Thyroid gland (tissue), 4 donors: Measurements from ENCODE around the gene TOP2B. TPM values are rescaled to one million over a fixed set of nuclear protein-coding genes. Genes with fewer than 3 reads are reported as not detected.

ENCODE experiments used
- DNase-seq, 2 donors: peaks; one replicate each; pipeline ENCODE4 v3.0.0-alpha.2; 2019
- H3K27ac ChIP-seq, 3 donors: fragments of 200-600 bp; sonication (generic); 1 replicate in 2 of 3; 2 replicates in 1 of 3; pipeline ENCODE4 v1.5.1; 2016 to 2019; ENCODE audit warnings: mild to moderate bottlenecking in 1 of 3, moderate library complexity in 1 of 3
- H3K27me3 ChIP-seq: fragments of 200-600 bp; sonication (generic); one replicate; pipeline ENCODE4 v1.5.1; 2019
- H3K36me3 ChIP-seq, 2 donors: fragments of 200-600 bp; sonication (generic); one replicate each; pipeline ENCODE4 v1.5.1; 2016 to 2019
- H3K4me1 ChIP-seq, 2 donors: fragments of 200-600 bp; sonication (generic); one replicate each; pipeline ENCODE4 v1.5.1; 2017 to 2019
- H3K4me3 ChIP-seq, 3 donors: fragments of 200-600 bp; sonication (generic); replicated peaks in 1 of 3; 1 replicate in 2 of 3; 2 replicates in 1 of 3; pipeline ENCODE4 v1.5.1; 2016; ENCODE audit warnings: mild to moderate bottlenecking in 1 of 3
- H3K9me3 ChIP-seq: fragments of 200-600 bp; sonication (generic); one replicate; pipeline ENCODE4 v1.5.1; 2017
- POLR2A ChIP-seq, 2 donors: fragments of 450-650 bp; IDR thresholded peaks; one replicate each; pipeline ENCODE4 v1.6.1; 2017; ENCODE audit warnings: antibody characterized with exemption in 2 of 2, mild to moderate bottlenecking in 2 of 2, moderate library complexity in 1 of 2
- WGBS, 2 donors: methylation state at CpG; one replicate each; pipeline ENCODE4 v1.1.5; 2017; 5-methylcytosine and 5-hydroxymethylcytosine counted together
- intact Hi-C: fragments of 100-400 bp; cut with DNase I; formaldehyde crosslinking; loops from one replicate; pipeline ENCODE4 v1.15.1; 2023
- total RNA-seq, 4 donors: library from RNA; depleted of rRNA; stranded (reverse); fragments of >200 nt; gene quantifications; one replicate each; pipeline ENCODE4 v1.2.3, GENCODE V29; 2016
- TF ChIP-seq, protein P1 (sequence below), 6 experiments: fragments of 200-600 bp in 3 of 6; fragments of 450-650 bp in 3 of 6; sonication (generic) in 3 of 6; IDR thresholded peaks; one replicate each; pipeline ENCODE4 v1.5.1; 2016 to 2019; ENCODE audit warnings: antibody characterized with exemption in 6 of 6, mild to moderate bottlenecking in 2 of 6, inconsistent platforms in 1 of 6, moderate library complexity in 1 of 6

The TOP2B gene
- total RNA-seq, 4 donors from 2014 or later: 109 to 180 (median 131) TPM

- TF ChIP-seq POLR2A (IDR thresholded peaks at IDR 0.05): no peak
- TF ChIP-seq, protein P1, sequence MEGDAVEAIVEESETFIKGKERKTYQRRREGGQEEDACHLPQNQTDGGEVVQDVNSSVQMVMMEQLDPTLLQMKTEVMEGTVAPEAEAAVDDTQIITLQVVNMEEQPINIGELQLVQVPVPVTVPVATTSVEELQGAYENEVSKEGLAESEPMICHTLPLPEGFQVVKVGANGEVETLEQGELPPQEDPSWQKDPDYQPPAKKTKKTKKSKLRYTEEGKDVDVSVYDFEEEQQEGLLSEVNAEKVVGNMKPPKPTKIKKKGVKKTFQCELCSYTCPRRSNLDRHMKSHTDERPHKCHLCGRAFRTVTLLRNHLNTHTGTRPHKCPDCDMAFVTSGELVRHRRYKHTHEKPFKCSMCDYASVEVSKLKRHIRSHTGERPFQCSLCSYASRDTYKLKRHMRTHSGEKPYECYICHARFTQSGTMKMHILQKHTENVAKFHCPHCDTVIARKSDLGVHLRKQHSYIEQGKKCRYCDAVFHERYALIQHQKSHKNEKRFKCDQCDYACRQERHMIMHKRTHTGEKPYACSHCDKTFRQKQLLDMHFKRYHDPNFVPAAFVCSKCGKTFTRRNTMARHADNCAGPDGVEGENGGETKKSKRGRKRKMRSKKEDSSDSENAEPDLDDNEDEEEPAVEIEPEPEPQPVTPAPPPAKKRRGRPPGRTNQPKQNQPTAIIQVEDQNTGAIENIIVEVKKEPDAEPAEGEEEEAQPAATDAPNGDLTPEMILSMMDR (IDR thresholded peaks at IDR 0.05): no peak
- no peak overlapping the region for H3K4me3 ChIP-seq
- H3K9me3 ChIP-seq: no peaks in the 10 kb centered on the region
- H3K27me3 ChIP-seq: no peaks in the 10 kb centered on the region
- H3K36me3 ChIP-seq: peaks cover 0 to 5% of the 10 kb centered on the region in 2 donors
- 98% methylated on average over 10 of the region's 10 CpGs for WGBS, 2 donors
- intact Hi-C loops: no loop called here
- DNase-seq: no peak
- H3K4me1 ChIP-seq: peaks cover 7 to 10% of the 10 kb centered on the region in 2 donors
- no peak overlapping the region for H3K27ac ChIP-seq
These were observed 86.6 kb downstream of the TOP2B start for GRCh38 chr3:25578059-25578458.

DNA sequence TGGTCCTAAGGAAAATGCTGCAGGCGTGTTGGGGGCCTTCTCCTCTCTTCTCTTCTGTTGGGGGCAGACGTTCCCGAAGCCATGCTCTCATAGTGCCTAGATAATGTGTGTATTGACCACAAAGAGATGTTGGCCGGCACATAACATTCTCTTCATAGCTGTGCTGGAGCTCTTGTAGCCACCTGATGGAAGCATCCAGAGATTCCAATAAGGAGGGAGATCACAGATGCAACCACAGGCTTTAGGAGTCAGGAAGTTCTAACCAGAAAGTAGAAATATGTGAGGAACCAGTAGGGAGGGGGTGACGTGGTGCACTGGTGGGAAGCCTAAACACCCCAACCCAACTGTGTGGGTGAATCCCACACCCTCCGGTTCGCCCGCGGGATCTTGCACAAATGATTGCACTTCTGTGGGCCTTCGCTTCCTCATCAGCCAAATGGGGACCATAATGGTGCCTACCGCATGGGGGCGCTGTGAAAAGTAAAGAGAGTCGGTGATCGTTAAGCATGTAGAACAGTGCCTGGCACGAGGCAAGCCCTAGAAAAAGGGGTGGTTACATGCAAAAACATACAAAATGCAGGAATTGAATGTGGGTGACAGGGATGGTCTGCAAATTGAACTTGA is 87.8 kb downstream of the TOP2B start:
- Histone ChIP-seq H3K4me1 (peaks cover 8 to 14% of the 10 kb centered on the region in 2 donors), H3K36me3 (peaks cover 0 to 5% of the 10 kb centered on the region in 2 donors), H3K9me3 (no peaks in the 10 kb centered on the region), H3K27me3 (no peaks in the 10 kb centered on the region), H3K4me3 (no peak overlapping the region), H3K27ac (no peak overlapping the region)
- intact Hi-C loops: no loop called here
- no peak for DNase-seq
- TF ChIP-seq, protein P1 (IDR thresholded peaks at IDR 0.05): no peak
- no peak for TF ChIP-seq POLR2A (IDR thresholded peaks at IDR 0.05)
- WGBS, 2 donors: 78 to 98% methylated on average over 15 of the region's 15 CpGs

- WGBS, 2 donors: 88% methylated on average over 4 of the region's 4 CpGs
- H3K27ac ChIP-seq: no peak overlapping the region
- peaks cover 8 to 14% of the 10 kb centered on the region in 2 donors for H3K4me1 ChIP-seq
- no peaks in the 10 kb centered on the region for H3K9me3 ChIP-seq
- no peak for DNase-seq
- peaks cover 0 to 5% of the 10 kb centered on the region in 2 donors for H3K36me3 ChIP-seq
- no peaks in the 10 kb centered on the region for H3K27me3 ChIP-seq
- TF ChIP-seq POLR2A (IDR thresholded peaks at IDR 0.05): no peak
- TF ChIP-seq, protein P1 (IDR thresholded peaks at IDR 0.05): no peak
- intact Hi-C loops: no loop called here
- no peak overlapping the region for H3K4me3 ChIP-seq
These were observed 88.6 kb downstream of the TOP2B start for GRCh38 chr3:25576146-25576545.

GRCh38 chr3:25575001-25575400 is 89.7 kb downstream of the TOP2B start:
- no peak for DNase-seq
- intact Hi-C loops: no loop called here
- peaks cover 0 to 3% of the 10 kb centered on the region in 2 donors for H3K36me3 ChIP-seq
- H3K27me3 ChIP-seq: no peaks in the 10 kb centered on the region
- TF ChIP-seq, protein P1 (IDR thresholded peaks at IDR 0.05): no peak
- TF ChIP-seq POLR2A (IDR thresholded peaks at IDR 0.05): no peak
- H3K4me3 ChIP-seq: no peak overlapping the region
- H3K27ac ChIP-seq: no peak overlapping the region
- 95 to 97% methylated on average over 10 to 12 of the region's 12 CpGs for WGBS, 2 donors
- peaks cover 8 to 14% of the 10 kb centered on the region in 2 donors for H3K4me1 ChIP-seq
- no peaks in the 10 kb centered on the region for H3K9me3 ChIP-seq

GRCh38 chr3:25574172-25574765 is 90.4 kb downstream of the TOP2B start:
- H3K27me3 ChIP-seq: no peaks in the 10 kb centered on the region
- WGBS, 2 donors: 97 to 99% methylated on average over 16 of the region's 16 CpGs
- DNase-seq: no peak
- H3K9me3 ChIP-seq: no peaks in the 10 kb centered on the region
- H3K4me3 ChIP-seq: no peak overlapping the region
- peaks cover 8 to 14% of the 10 kb centered on the region in 2 donors for H3K4me1 ChIP-seq
- intact Hi-C loops: no loop called here
- H3K27ac ChIP-seq: peak overlapping the region in 2 of 3 donors; percentile 34 to 57
- peaks cover 0 to 4% of the 10 kb centered on the region in 2 donors for H3K36me3 ChIP-seq
- TF ChIP-seq POLR2A (IDR thresholded peaks at IDR 0.05): no peak
- TF ChIP-seq, protein P1 (IDR thresholded peaks at IDR 0.05): no peak
